IMR-90 (cell line): ENCODE data around the gene SLC27A2. TPM values are rescaled to one million over a fixed set of nuclear protein-coding genes. Genes with fewer than 3 reads are reported as not detected.

ENCODE experiments used
- ATAC-seq: fragments of 200-7000 bp; cut with Tn5 transposase; 2 replicates; pipeline ENCODE4 v1.9.1; 2020; ENCODE audit warnings: low read depth, mild to moderate bottlenecking, moderate library complexity
- BruUV-seq: library from RNA; stranded (reverse); fragments of 400-500 nt; replicated peaks from 2 replicates; lab custom pipeline; 2021; lab: Mats Ljungman, UMichigan
- CTCF ChIA-PET: fragments of 300-600 bp; formaldehyde crosslinking; extraction: SDS; loops from one replicate; lab custom pipeline; 2021; ENCODE audit warnings: antibody characterized with exemption; lab: Yijun Ruan, JAX
- POLR2A ChIA-PET: fragments of 300-600 bp; sonication (Branson Sonifier 250); formaldehyde crosslinking; loops from one replicate; lab custom pipeline; 2022; ENCODE audit warnings: antibody characterized with exemption; ENCODE audit not compliant: unreplicated experiment; lab: Charles Lee
- DNase-seq: peaks from one replicate; pipeline ENCODE4 v3.0.0; 2013
- H2AFZ ChIP-seq: replicated peaks from 2 replicates; pipeline ENCODE3; 2013; ENCODE audit warnings: low read length, mild to moderate bottlenecking; ENCODE audit not compliant: poor library complexity
- H2AK5ac ChIP-seq: 2 replicates; pipeline ENCODE4 v1.6.1; 2013; ENCODE audit warnings: low read depth, low read length, inconsistent platforms
- H2AK9ac ChIP-seq: replicated peaks from 2 replicates; pipeline ENCODE3; 2013; ENCODE audit warnings: mild to moderate bottlenecking, low read depth, low read length, moderate library complexity; ENCODE audit not compliant: poor library complexity
- H2BK120ac ChIP-seq: 2 replicates; pipeline ENCODE4 v1.6.1; 2013; ENCODE audit warnings: low read depth, low read length, inconsistent platforms
- H2BK15ac ChIP-seq: 3 replicates; pipeline ENCODE4 v1.6.1; 2013; ENCODE audit warnings: low read depth, low read length, inconsistent platforms
- H2BK20ac ChIP-seq: 2 replicates; pipeline ENCODE4 v1.6.1; 2013; ENCODE audit warnings: low read depth, mild to moderate bottlenecking, inconsistent platforms, low read length, moderate library complexity
- H2BK5ac ChIP-seq: 2 replicates; pipeline ENCODE4 v1.6.1; 2013; ENCODE audit warnings: mild to moderate bottlenecking, low read depth, low read length, inconsistent platforms; ENCODE audit not compliant: poor library complexity, severe bottlenecking
- H3K14ac ChIP-seq: replicated peaks from 2 replicates; pipeline ENCODE4 v1.6.1; 2013; ENCODE audit warnings: low read depth, low read length, inconsistent platforms
- H3K18ac ChIP-seq: 2 replicates; pipeline ENCODE4 v1.6.1; 2013; ENCODE audit warnings: low read depth, low read length, control low read depth
- H3K23ac ChIP-seq: 2 replicates; pipeline ENCODE4 v1.6.1; 2013; ENCODE audit warnings: low read depth, low read length, inconsistent platforms
- H3K27ac ChIP-seq: 2 replicates; pipeline ENCODE4 v1.5.1; 2013; ENCODE audit warnings: mild to moderate bottlenecking, control low read depth, low read length; ENCODE audit not compliant: insufficient read depth
- H3K27me3 ChIP-seq: 2 replicates; pipeline ENCODE4 v1.6.1; 2013; ENCODE audit warnings: low read length; ENCODE audit not compliant: control insufficient read depth, insufficient read depth
- H3K36me3 ChIP-seq: 2 replicates; pipeline ENCODE4 v1.6.1; 2013; ENCODE audit warnings: low read length, mixed read lengths; ENCODE audit not compliant: control insufficient read depth, insufficient read depth
- H3K4ac ChIP-seq: 2 replicates; pipeline ENCODE4 v1.6.1; 2013; ENCODE audit warnings: low read depth, low read length, inconsistent platforms
- H3K4me1 ChIP-seq: 2 replicates; pipeline ENCODE4 v1.6.1; 2013; ENCODE audit warnings: low read length, mixed read lengths; ENCODE audit not compliant: control insufficient read depth, insufficient read depth
- H3K4me2 ChIP-seq: 2 replicates; pipeline ENCODE4 v1.6.1; 2013; ENCODE audit warnings: low read depth, mild to moderate bottlenecking, control low read depth, low read length, moderate library complexity
- H3K4me3 ChIP-seq: 2 replicates; pipeline ENCODE4 v1.5.1; 2013; ENCODE audit warnings: low read depth, mild to moderate bottlenecking, control low read depth, low read length, moderate library complexity; ENCODE audit not compliant: insufficient read depth
- H3K56ac ChIP-seq: 2 replicates; pipeline ENCODE4 v1.6.1; 2013; ENCODE audit warnings: low read length, inconsistent platforms; ENCODE audit not compliant: insufficient read depth; ENCODE audit errors: extremely low read depth
- H3K79me1 ChIP-seq, 2 experiments: 2 replicates each; pipeline ENCODE4 v1.6.1; 2013; ENCODE audit warnings: low read length in 2 of 2, inconsistent platforms in 1 of 2, low read depth in 1 of 2
- H3K9ac ChIP-seq: 2 replicates; pipeline ENCODE4 v1.6.1; 2013; ENCODE audit warnings: low read depth, low read length, control low read depth
- H3K9me1 ChIP-seq: 2 replicates; pipeline ENCODE4 v1.6.1; 2013; ENCODE audit warnings: low read length, inconsistent platforms; ENCODE audit not compliant: insufficient read depth
- H3K9me3 ChIP-seq: 2 replicates; pipeline ENCODE4 v1.6.1; 2013; ENCODE audit warnings: low read length; ENCODE audit not compliant: control insufficient read depth, insufficient read depth
- H4K20me1 ChIP-seq: 2 replicates; pipeline ENCODE4 v1.6.1; 2013; ENCODE audit warnings: low read length, inconsistent platforms; ENCODE audit not compliant: insufficient read depth
- H4K5ac ChIP-seq: 2 replicates; pipeline ENCODE4 v1.6.1; 2013; ENCODE audit warnings: mild to moderate bottlenecking, low read depth, low read length, control low read depth
- H4K8ac ChIP-seq, 2 experiments: 2 replicates each; pipeline ENCODE4 v1.6.1; 2013; ENCODE audit warnings: low read depth in 2 of 2, low read length in 2 of 2, control low read depth in 1 of 2, inconsistent platforms in 1 of 2
- H4K91ac ChIP-seq: 2 replicates; pipeline ENCODE4 v1.6.1; 2013; ENCODE audit warnings: low read depth, low read length, inconsistent platforms; ENCODE audit not compliant: insufficient read depth
- BHLHE40 ChIP-seq: fragments of 150-350 bp; IDR thresholded peaks from 2 replicates; pipeline ENCODE4 v1.6.1; 2016; ENCODE audit warnings: mild to moderate bottlenecking, low read depth, low read length
- CEBPB ChIP-seq: IDR thresholded peaks from 2 replicates; pipeline ENCODE4 v1.6.1; 2012; ENCODE audit warnings: low read depth, low read length, improper control_type of control experiment
- CHD1 ChIP-seq: IDR thresholded peaks from 2 replicates; pipeline ENCODE4 v1.6.1; 2012; ENCODE audit warnings: low read depth, low read length, improper control_type of control experiment
- CTCF ChIP-seq: conservative IDR thresholded peaks from 2 replicates; pipeline ENCODE4 v1.5.1; 2012; ENCODE audit warnings: mild to moderate bottlenecking, low read depth, low read length, improper control_type of control experiment
- ELK1 ChIP-seq: fragments of 150-350 bp; IDR thresholded peaks from 2 replicates; pipeline ENCODE4 v1.6.1; 2016; ENCODE audit warnings: low read depth, mild to moderate bottlenecking, low read length, moderate library complexity, borderline replicate concordance
- FOS ChIP-seq: fragments of 150-350 bp; IDR thresholded peaks from 2 replicates; pipeline ENCODE4 v1.6.1; 2016; ENCODE audit warnings: low read depth, low read length
- MAFK ChIP-seq: IDR thresholded peaks from 2 replicates; pipeline ENCODE4 v1.6.1; 2012; ENCODE audit warnings: low read depth, low read length, improper control_type of control experiment
- MAZ ChIP-seq: IDR thresholded peaks from 2 replicates; pipeline ENCODE4 v1.6.1; 2012; ENCODE audit warnings: low read depth, mild to moderate bottlenecking, low read length, improper control_type of control experiment, moderate library complexity, borderline replicate concordance
- MXI1 ChIP-seq: IDR thresholded peaks from 2 replicates; pipeline ENCODE4 v1.6.1; 2012; ENCODE audit warnings: low read depth, mild to moderate bottlenecking, low read length, moderate library complexity, borderline replicate concordance
- NFE2L2 ChIP-seq: fragments of 150-350 bp; IDR thresholded peaks from 2 replicates; pipeline ENCODE4 v1.6.1; 2016; ENCODE audit warnings: low read depth, mild to moderate bottlenecking, low read length
- POLR2A ChIP-seq: IDR thresholded peaks from 2 replicates; pipeline ENCODE4 v1.6.1; 2012; ENCODE audit warnings: mild to moderate bottlenecking, low read depth, low read length
- RAD21 ChIP-seq: IDR thresholded peaks from 2 replicates; pipeline ENCODE4 v1.6.1; 2012; ENCODE audit warnings: low read length, improper control_type of control experiment
- RCOR1 ChIP-seq: IDR thresholded peaks from 2 replicates; pipeline ENCODE4 v1.6.1; 2012; ENCODE audit warnings: mild to moderate bottlenecking, low read length, improper control_type of control experiment; ENCODE audit not compliant: insufficient replicate concordance
- RFX5 ChIP-seq: IDR thresholded peaks from 2 replicates; pipeline ENCODE4 v1.8.0; 2012; ENCODE audit warnings: low read depth, mild to moderate bottlenecking, low read length, moderate library complexity
- SMC3 ChIP-seq: fragments of 150-350 bp; IDR thresholded peaks from 2 replicates; pipeline ENCODE4 v1.6.1; 2016; ENCODE audit warnings: low read depth, mild to moderate bottlenecking, antibody characterized with exemption, low read length, moderate library complexity
- USF2 ChIP-seq: fragments of 150-350 bp; IDR thresholded peaks from 2 replicates; pipeline ENCODE4 v1.6.1; 2017; ENCODE audit warnings: mild to moderate bottlenecking, antibody characterized with exemption, low read length, low read depth
- WGBS, 2 experiments: methylation state at CpG; one replicate each; pipeline versions ENCODE4 v1.1.5 to v1.1.7; 2013; ENCODE audit warnings: missing lambda C conversion rate in 2 of 2; ENCODE audit not compliant: insufficient read length in 1 of 2; ENCODE audit errors: extremely low coverage in 2 of 2; 5-methylcytosine and 5-hydroxymethylcytosine counted together
- dilution Hi-C: fragments of 300-500 bp; cut with HindIII; formaldehyde crosslinking; loops from one replicate; pipeline ENCODE4 v1.14.3; 2018; ENCODE audit warnings: low sequenced_read_pairs; ENCODE audit not compliant: unreplicated experiment
- in situ Hi-C: fragments of 300-500 bp; cut with MboI; formaldehyde crosslinking; loops from 3 replicates; pipeline ENCODE4 v1.14.3; 2019; ENCODE audit warnings: low sequenced_read_pairs, inconsistent platforms, mixed read lengths
- intact Hi-C: fragments of 100-400 bp; cut with micrococcal nuclease; formaldehyde crosslinking; loops from 2 replicates; pipeline ENCODE4 v1.10.0; 2022
- polyA plus RNA-seq, 3 experiments: library from polyadenylated mRNA; depleted of rRNA; stranded (reverse); fragments of >200 nt; gene quantifications; 2 replicates each; pipeline ENCODE4 v1.2.3, GENCODE V29; 2012; ENCODE audit warnings: low replicate concordance in 1 of 3
- total RNA-seq: library from RNA; depleted of rRNA; stranded (reverse); fragments of >200 nt; gene quantifications from 2 replicates; pipeline ENCODE4 v1.2.3, GENCODE V29; 2012

The SLC27A2 gene
- total and polyA plus RNA-seq, 2 of the 4 experiments (the other 2 are of a cell fraction): under 0.01 TPM; not detected in 1

GRCh38 chr15:50267577-50267976, 85.6 kb downstream of the SLC27A2 start:
- Histone ChIP-seq H2BK20ac (no peak overlapping the region), H3K36me3 (no peaks in the 10 kb centered on the region), H3K4me2 (no peak overlapping the region), H3K79me1 (no peaks in the 10 kb centered on the region), H4K20me1 (no peaks in the 10 kb centered on the region), H3K14ac (no peak overlapping the region), H3K27me3 (peaks cover 7% of the 10 kb centered on the region), H2BK15ac (no peak overlapping the region), H2AK5ac (no peak overlapping the region), H4K91ac (no peak overlapping the region), H2AK9ac (no peak overlapping the region), H3K9me3 (0 out of 2 replicates have a peak, but pooled peaks cover 2% of the 10 kb centered on the region), H3K56ac (no peak overlapping the region), H3K9me1 (no peaks in the 10 kb centered on the region), H3K18ac (no peak overlapping the region), H4K8ac (no peak overlapping the region), H3K4me3 (no peak overlapping the region), H2BK120ac (no peak overlapping the region), H3K4ac (no peak overlapping the region), H3K27ac (no peak overlapping the region), H3K23ac (no peak overlapping the region), H4K5ac (no peak overlapping the region), H2AFZ (no peak overlapping the region), H3K4me1 (no peaks in the 10 kb centered on the region), H3K9ac (no peak overlapping the region), H2BK5ac (no peak overlapping the region)
- in situ Hi-C loops (no loop called here), dilution Hi-C loops (no loop called here), intact Hi-C loops (no loop called here)
- TF ChIP-seq FOS (no peak), POLR2A (no peak), CTCF (no peak), RCOR1 (no peak), ELK1 (no peak), BHLHE40 (no peak), CEBPB (no peak), RAD21 (no peak), NFE2L2 (no peak), MXI1 (no peak), RFX5 (no peak), CHD1 (no peak), MAZ (no peak), SMC3 (no peak), USF2 (no peak), MAFK (no peak)
- DNase-seq (no peak), ATAC-seq (no peak)
- WGBS, 2 experiments: no CpG with 5 or more reads among the region's 2 CpGs
- ChIA-PET POLR2A (no interaction called here), CTCF (no interaction called here)
- no TSS peak for BruUV-seq
